ENCODE measurements around the gene ACSL5. TPM values are rescaled to one million over a fixed set of nuclear protein-coding genes. Genes with fewer than 3 reads are reported as not detected.

ACSL5 gene
- total and polyA plus RNA-seq, 2 of the 4 experiments (the other 2 are of a cell fraction): 0.87 to 1.3 TPM

DNA sequence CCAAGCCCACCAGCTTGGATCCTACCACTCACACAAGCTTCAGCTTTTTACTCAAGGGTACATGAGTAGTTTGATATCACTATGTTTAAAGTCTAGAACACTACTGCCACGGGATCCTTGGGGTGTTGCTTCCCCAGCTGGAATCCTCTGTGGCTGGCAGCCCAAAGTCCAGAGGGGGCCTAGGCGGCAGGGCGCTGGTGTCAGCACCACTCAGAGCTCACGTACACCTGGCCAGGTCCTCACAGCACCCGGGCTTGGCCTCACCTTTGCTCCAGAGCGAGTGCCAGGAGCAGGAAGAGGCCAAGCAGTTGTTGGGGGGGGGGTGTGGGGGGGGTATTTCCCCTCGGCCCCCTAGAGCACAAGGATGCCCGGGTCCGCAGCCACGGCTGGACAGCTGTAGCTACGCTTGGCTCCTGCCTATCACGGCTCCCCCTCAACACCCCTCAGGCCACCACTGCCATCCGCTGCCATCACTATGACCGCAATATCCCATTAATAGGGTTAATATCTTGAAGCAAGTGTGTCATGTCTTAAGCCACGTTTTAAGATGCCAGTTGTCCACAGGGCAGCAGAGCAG is 55.8 kb downstream of the ACSL5 start:
- Histone ChIP-seq H3K4ac (ENCODE audit: low read depth, low read length) (no peak overlapping the region), H2BK20ac (ENCODE audit: low read depth, low read length) (no peak overlapping the region), H3K14ac (replicated peaks; ENCODE audit: low read depth, low read length) (no peak overlapping the region), H4K20me1 (ENCODE audit: insufficient read depth, low read length) (no peaks in the 10 kb centered on the region; the same call in 1 of the 2 replicates), H3K9me3 (ENCODE audit: control insufficient read depth, insufficient read depth, low read length) (no peaks in the 10 kb centered on the region), H3K36me3 (ENCODE audit: control insufficient read depth, insufficient read depth, low read length) (peaks cover 16% of the 10 kb centered on the region), H3K56ac (ENCODE audit: extremely low read depth, insufficient read depth, low read length) (no peak overlapping the region), H3K79me1 (ENCODE audit: low read depth in 1 of 2, low read length in 2 of 2) (no peaks in the 10 kb centered on the region), H2BK5ac (ENCODE audit: low read depth, low read length, poor library complexity, severe bottlenecking) (no peak overlapping the region), H3K18ac (ENCODE audit: low read depth, low read length) (no peak overlapping the region), H3K4me3 (ENCODE audit: insufficient read depth, low read depth, low read length) (no peak overlapping the region), H3K4me1 (ENCODE audit: control insufficient read depth, insufficient read depth, low read length) (no peaks in the 10 kb centered on the region), H3K27me3 (ENCODE audit: control insufficient read depth, insufficient read depth, low read length) (no peaks in the 10 kb centered on the region), H3K23ac (ENCODE audit: low read depth, low read length) (no peak overlapping the region), H3K4me2 (ENCODE audit: low read depth, low read length) (no peak overlapping the region), H2BK15ac (ENCODE audit: low read depth, low read length) (no peak overlapping the region), H2AK5ac (ENCODE audit: low read depth, low read length) (no peak overlapping the region), H2BK120ac (ENCODE audit: low read depth, low read length) (no peak overlapping the region), H3K27ac (ENCODE audit: insufficient read depth, low read length) (no peak overlapping the region), H4K5ac (ENCODE audit: low read depth, low read length) (no peak overlapping the region), H2AK9ac (replicated peaks; ENCODE audit: low read depth, low read length, poor library complexity) (no peak overlapping the region), H3K9ac (ENCODE audit: low read depth, low read length) (no peak overlapping the region), H2AFZ (replicated peaks; ENCODE audit: low read length, poor library complexity) (no peak overlapping the region), H4K91ac (ENCODE audit: insufficient read depth, low read depth, low read length) (no peak overlapping the region), H3K9me1 (ENCODE audit: insufficient read depth, low read length) (no peaks in the 10 kb centered on the region; the same call in 1 of the 2 replicates), H4K8ac (ENCODE audit: low read depth in 2 of 2, low read length in 2 of 2) (no peak overlapping the region)
- TF ChIP-seq MAZ (IDR thresholded peaks at IDR 0.05; ENCODE audit: borderline replicate concordance, low read depth, low read length) (no peak), BHLHE40 (IDR thresholded peaks at IDR 0.05; ENCODE audit: low read depth, low read length) (no peak), RAD21 (IDR thresholded peaks at IDR 0.05; ENCODE audit: low read length) (no peak), RCOR1 (IDR thresholded peaks at IDR 0.05; ENCODE audit: insufficient replicate concordance, low read length) (no peak), POLR2A (IDR thresholded peaks at IDR 0.05; ENCODE audit: low read depth, low read length) (no peak), FOS (IDR thresholded peaks at IDR 0.05; ENCODE audit: low read depth, low read length) (no peak), MXI1 (IDR thresholded peaks at IDR 0.05; ENCODE audit: borderline replicate concordance, low read depth, low read length) (no peak), CHD1 (IDR thresholded peaks at IDR 0.05; ENCODE audit: low read depth, low read length) (no peak), MAFK (IDR thresholded peaks at IDR 0.05; ENCODE audit: low read depth, low read length) (no peak), CEBPB (IDR thresholded peaks at IDR 0.05; ENCODE audit: low read depth, low read length) (no peak), SMC3 (IDR thresholded peaks at IDR 0.05; ENCODE audit: low read depth, low read length) (no peak)
- TF ChIP-seq, protein P1, sequence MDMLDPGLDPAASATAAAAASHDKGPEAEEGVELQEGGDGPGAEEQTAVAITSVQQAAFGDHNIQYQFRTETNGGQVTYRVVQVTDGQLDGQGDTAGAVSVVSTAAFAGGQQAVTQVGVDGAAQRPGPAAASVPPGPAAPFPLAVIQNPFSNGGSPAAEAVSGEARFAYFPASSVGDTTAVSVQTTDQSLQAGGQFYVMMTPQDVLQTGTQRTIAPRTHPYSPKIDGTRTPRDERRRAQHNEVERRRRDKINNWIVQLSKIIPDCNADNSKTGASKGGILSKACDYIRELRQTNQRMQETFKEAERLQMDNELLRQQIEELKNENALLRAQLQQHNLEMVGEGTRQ (IDR thresholded peaks at IDR 0.05; ENCODE audit: low read depth, low read length): no peak
- TF ChIP-seq, protein P2, sequence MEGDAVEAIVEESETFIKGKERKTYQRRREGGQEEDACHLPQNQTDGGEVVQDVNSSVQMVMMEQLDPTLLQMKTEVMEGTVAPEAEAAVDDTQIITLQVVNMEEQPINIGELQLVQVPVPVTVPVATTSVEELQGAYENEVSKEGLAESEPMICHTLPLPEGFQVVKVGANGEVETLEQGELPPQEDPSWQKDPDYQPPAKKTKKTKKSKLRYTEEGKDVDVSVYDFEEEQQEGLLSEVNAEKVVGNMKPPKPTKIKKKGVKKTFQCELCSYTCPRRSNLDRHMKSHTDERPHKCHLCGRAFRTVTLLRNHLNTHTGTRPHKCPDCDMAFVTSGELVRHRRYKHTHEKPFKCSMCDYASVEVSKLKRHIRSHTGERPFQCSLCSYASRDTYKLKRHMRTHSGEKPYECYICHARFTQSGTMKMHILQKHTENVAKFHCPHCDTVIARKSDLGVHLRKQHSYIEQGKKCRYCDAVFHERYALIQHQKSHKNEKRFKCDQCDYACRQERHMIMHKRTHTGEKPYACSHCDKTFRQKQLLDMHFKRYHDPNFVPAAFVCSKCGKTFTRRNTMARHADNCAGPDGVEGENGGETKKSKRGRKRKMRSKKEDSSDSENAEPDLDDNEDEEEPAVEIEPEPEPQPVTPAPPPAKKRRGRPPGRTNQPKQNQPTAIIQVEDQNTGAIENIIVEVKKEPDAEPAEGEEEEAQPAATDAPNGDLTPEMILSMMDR (conservative IDR thresholded peaks at IDR 0.05; ENCODE audit: low read depth, low read length): no peak
- TF ChIP-seq, protein P3, sequence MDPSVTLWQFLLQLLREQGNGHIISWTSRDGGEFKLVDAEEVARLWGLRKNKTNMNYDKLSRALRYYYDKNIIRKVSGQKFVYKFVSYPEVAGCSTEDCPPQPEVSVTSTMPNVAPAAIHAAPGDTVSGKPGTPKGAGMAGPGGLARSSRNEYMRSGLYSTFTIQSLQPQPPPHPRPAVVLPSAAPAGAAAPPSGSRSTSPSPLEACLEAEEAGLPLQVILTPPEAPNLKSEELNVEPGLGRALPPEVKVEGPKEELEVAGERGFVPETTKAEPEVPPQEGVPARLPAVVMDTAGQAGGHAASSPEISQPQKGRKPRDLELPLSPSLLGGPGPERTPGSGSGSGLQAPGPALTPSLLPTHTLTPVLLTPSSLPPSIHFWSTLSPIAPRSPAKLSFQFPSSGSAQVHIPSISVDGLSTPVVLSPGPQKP (IDR thresholded peaks at IDR 0.05; ENCODE audit: borderline replicate concordance, low read depth, low read length): no peak
- in situ Hi-C loops (cut with MboI; ENCODE audit: low sequenced_read_pairs) (no loop called here), dilution Hi-C loops (cut with HindIII; ENCODE audit: low sequenced_read_pairs, unreplicated experiment) (no loop called here), intact Hi-C loops (cut with micrococcal nuclease) (no loop called here)
- DNase-seq (no peak), ATAC-seq (ENCODE audit: low read depth) (no peak)
- BruUV-seq (replicated peaks): no TSS peak
- ChIA-PET CTCF (no interaction called here), POLR2A (ENCODE audit: unreplicated experiment) (no interaction called here)
- no CpG with 5 or more reads among the region's 15 CpGs for WGBS, 2 experiments (ENCODE audit: extremely low coverage in 2 of 2, insufficient read length in 1 of 2)

Measured in IMR-90 (cell line).